ENCODE results near the gene HUWE1. TPM values are rescaled to one million over a fixed set of nuclear protein-coding genes. Genes with fewer than 3 reads are reported as not detected.
"Not testable (repeated sequence)": the region's sequence is repeated elsewhere in the genome, so short reads cannot be mapped to it uniquely, and the experiment has no call there.

The HUWE1 gene
- total RNA-seq, 3 donors from 2014 or later (not counting 1 experiment from before 2014, with no cell fraction given), result 187 to 241 (median 218) TPM

- Histone ChIP-seq H3K9me3 (ENCODE audit: control insufficient read depth, insufficient read depth, low read length) (no peaks in the 10 kb centered on the region), H3K36me3 (ENCODE audit: control insufficient read depth, insufficient read depth, low read length) (peaks cover 81% of the 10 kb centered on the region), H3K4me1 (ENCODE audit: control insufficient read depth, insufficient read depth, low read length) (peaks cover 19% of the 10 kb centered on the region), H3K4me3 (ENCODE audit: low read length) (no peak overlapping the region), H3K27me3 (ENCODE audit: control insufficient read depth, insufficient read depth, low read length) (no peaks in the 10 kb centered on the region), H3K27ac (ENCODE audit: low read length) (no peak overlapping the region)
- Mint-ChIP-seq H3K4me1 (peaks cover 14 to 19% of the 10 kb centered on the region in 2 donors), H3K27me3 (ENCODE audit: low read depth in 2 of 2) (no peaks in the 10 kb centered on the region), H3K9me3 (no peaks in the 10 kb centered on the region), H3K4me3 (no peak overlapping the region), H3K27ac (no peak overlapping the region), H3K36me3 (peaks cover 6% of the 10 kb centered on the region)
- TF ChIP-seq CTCF (IDR thresholded peaks at IDR 0.05), result no peak
- DNase-seq (no peak), ATAC-seq (no peak)
- intact Hi-C loops (cut with micrococcal nuclease), result no loop called here
- WGBS (ENCODE audit: insufficient coverage), result over 99% methylated on average over 9 of the region's 9 CpGs
These were observed 141.6 kb downstream of the HUWE1 start for GRCh38 chrX:53544936-53545335.

- no peak for ATAC-seq
These were observed 147.7 kb downstream of the HUWE1 start for GRCh38 chrX:53538781-53539180.

GRCh38 chrX:53531255-53531966 is 155.1 kb downstream of the HUWE1 start:
- H3K4me1 Mint-ChIP-seq; H3K27me3 Mint-ChIP-seq (ENCODE audit: low read depth in 2 of 2); H3K27ac ChIP-seq (ENCODE audit: low read length); H3K4me3 ChIP-seq (ENCODE audit: low read length); H3K4me1 ChIP-seq (ENCODE audit: control insufficient read depth, insufficient read depth, low read length); H3K36me3 Mint-ChIP-seq; H3K9me3 Mint-ChIP-seq; intact Hi-C loops (cut with micrococcal nuclease); H3K4me3 Mint-ChIP-seq; DNase-seq; H3K9me3 ChIP-seq (ENCODE audit: control insufficient read depth, insufficient read depth, low read length); H3K27me3 ChIP-seq (ENCODE audit: control insufficient read depth, insufficient read depth, low read length); ATAC-seq: not testable (repeated sequence)
- H3K36me3 ChIP-seq (ENCODE audit: control insufficient read depth, insufficient read depth, low read length), result peaks cover 30% of the 10 kb centered on the region
- 93% methylated on average over 21 of the region's 21 CpGs for WGBS (ENCODE audit: insufficient coverage)
- H3K27ac Mint-ChIP-seq, result peak overlapping the region in 1 of 2 donors; percentile 48

More at GRCh38 chrX:53538781-53539180, 147.7 kb downstream of the HUWE1 start:
- Histone ChIP-seq H3K27me3 (ENCODE audit: control insufficient read depth, insufficient read depth, low read length) (no peaks in the 10 kb centered on the region), H3K4me1 (ENCODE audit: control insufficient read depth, insufficient read depth, low read length) (no peaks in the 10 kb centered on the region), H3K9me3 (ENCODE audit: control insufficient read depth, insufficient read depth, low read length) (no peaks in the 10 kb centered on the region), H3K27ac (ENCODE audit: low read length) (no peak overlapping the region), H3K36me3 (ENCODE audit: control insufficient read depth, insufficient read depth, low read length) (peaks cover 83% of the 10 kb centered on the region), H3K4me3 (ENCODE audit: low read length) (no peak overlapping the region)
- no peak for DNase-seq
- 80% methylated on average over 6 of the region's 8 CpGs for WGBS (ENCODE audit: insufficient coverage)
- TF ChIP-seq CTCF (IDR thresholded peaks at IDR 0.05), result no peak
- Mint-ChIP-seq H3K4me3 (no peak overlapping the region), H3K27ac (peak overlapping the region in 1 of 2 donors; percentile 47), H3K36me3 (no peaks in the 10 kb centered on the region), H3K4me1 (no peaks in the 10 kb centered on the region), H3K27me3 (ENCODE audit: low read depth in 2 of 2) (no peaks in the 10 kb centered on the region), H3K9me3 (no peaks in the 10 kb centered on the region)
- intact Hi-C loops (cut with micrococcal nuclease), result no loop called here

GRCh38 chrX:53526999-53527398 is 159.5 kb downstream of the HUWE1 start:
- H3K4me1 ChIP-seq (ENCODE audit: control insufficient read depth, insufficient read depth, low read length), result no peaks in the 10 kb centered on the region
- no peaks in the 10 kb centered on the region for H3K4me1 Mint-ChIP-seq
- intact Hi-C loops (cut with micrococcal nuclease), result no loop called here
- H3K4me3 Mint-ChIP-seq, result no peak overlapping the region
- no peak for DNase-seq
- no peak overlapping the region for H3K27ac Mint-ChIP-seq
- H3K27me3 ChIP-seq (ENCODE audit: control insufficient read depth, insufficient read depth, low read length), result no peaks in the 10 kb centered on the region
- H3K9me3 ChIP-seq (ENCODE audit: control insufficient read depth, insufficient read depth, low read length), result peaks cover 4% of the 10 kb centered on the region
- H3K36me3 Mint-ChIP-seq, result no peaks in the 10 kb centered on the region
- no peak overlapping the region for H3K4me3 ChIP-seq (ENCODE audit: low read length)
- peaks cover 0 to 9% of the 10 kb centered on the region in 2 donors for H3K27me3 Mint-ChIP-seq (ENCODE audit: low read depth in 2 of 2)
- no peak for TF ChIP-seq CTCF (IDR thresholded peaks at IDR 0.05)
- ATAC-seq, result no peak
- H3K36me3 ChIP-seq (ENCODE audit: control insufficient read depth, insufficient read depth, low read length), result no peaks in the 10 kb centered on the region
- no peak overlapping the region for H3K27ac ChIP-seq (ENCODE audit: low read length)
- H3K9me3 Mint-ChIP-seq, result no peaks in the 10 kb centered on the region

Measured in natural killer cell (primary cell).